NCI-H446 treated with DMSO at 0.1 percent for 48 hours (cell line): ENCODE data around the gene RND3.
A peak's percentile ranks its signal among the peaks of the same experiment; 100 is the strongest.

Source experiments
- DNase-seq: peaks from one replicate; lab custom pipeline; 2025; lab: John Stamatoyannopoulos, UW

RND3 gene

GRCh38 chr2:150441784-150442183 lies 45.7 kb downstream of the RND3 start:
- DNase-seq: no peak

DNA sequence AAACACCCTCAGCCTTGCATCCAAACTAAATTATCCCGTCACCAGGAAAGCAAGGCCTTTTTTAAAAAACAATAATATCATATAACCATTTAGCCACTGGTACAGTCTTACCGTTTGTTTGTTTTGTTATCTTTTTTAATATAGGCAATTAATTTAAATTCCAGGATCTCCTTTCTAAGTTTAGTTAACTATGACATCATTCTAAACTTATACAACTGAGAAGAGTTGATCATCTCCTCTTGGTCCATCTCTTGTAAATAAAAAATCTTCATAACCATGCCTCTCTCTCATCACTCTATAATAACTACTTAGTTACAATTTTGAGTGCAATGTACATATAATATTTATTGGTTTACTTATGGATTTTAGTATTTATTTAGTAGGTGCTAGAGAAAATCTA lies 46.2 kb downstream of the RND3 start:
- DNase-seq: no peak

GRCh38 chr2:150438654-150439053 lies 48.8 kb downstream of the RND3 start:
- no peak for DNase-seq

- no peak for DNase-seq
Measured at GRCh38 chr2:150438041-150438440, 49.4 kb downstream of the RND3 start.

- DNase-seq: no peak
Measured at GRCh38 chr2:150432312-150432625, 55.2 kb downstream of the RND3 start.

DNA sequence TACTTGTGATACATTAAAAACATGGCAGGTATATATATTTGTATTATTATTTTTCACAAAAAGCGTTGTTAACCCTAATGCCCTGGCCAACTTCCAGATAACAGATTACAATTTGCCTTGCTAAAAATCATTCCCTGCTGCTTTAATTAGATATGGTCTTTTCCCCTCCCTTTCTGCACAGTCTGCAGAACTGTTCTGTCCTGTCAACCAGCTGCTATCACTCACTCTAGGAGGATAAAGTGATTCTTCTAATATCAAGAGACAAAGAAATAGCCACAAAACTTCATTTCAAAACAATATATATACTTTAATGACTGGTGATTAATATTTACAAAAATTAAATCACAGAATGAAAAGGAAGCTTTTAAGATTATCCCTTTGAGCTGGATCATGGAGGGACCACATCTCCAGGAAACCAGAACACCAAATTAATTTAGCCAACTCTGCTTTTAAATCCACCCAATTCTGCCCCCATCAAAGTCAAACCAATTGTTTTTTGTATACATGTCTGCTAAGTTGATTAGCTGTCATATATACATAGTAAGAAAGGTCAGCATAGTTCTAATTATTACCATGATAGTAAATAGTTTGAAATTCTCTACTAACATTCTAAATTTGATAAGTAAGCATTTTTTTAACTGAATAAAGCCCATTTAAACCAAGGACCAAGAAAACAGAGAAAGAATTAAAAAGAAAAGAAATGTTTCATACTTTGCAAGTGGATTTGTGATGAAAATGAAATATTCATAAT lies 55.7 kb downstream of the RND3 start:
- no peak for DNase-seq

DNA sequence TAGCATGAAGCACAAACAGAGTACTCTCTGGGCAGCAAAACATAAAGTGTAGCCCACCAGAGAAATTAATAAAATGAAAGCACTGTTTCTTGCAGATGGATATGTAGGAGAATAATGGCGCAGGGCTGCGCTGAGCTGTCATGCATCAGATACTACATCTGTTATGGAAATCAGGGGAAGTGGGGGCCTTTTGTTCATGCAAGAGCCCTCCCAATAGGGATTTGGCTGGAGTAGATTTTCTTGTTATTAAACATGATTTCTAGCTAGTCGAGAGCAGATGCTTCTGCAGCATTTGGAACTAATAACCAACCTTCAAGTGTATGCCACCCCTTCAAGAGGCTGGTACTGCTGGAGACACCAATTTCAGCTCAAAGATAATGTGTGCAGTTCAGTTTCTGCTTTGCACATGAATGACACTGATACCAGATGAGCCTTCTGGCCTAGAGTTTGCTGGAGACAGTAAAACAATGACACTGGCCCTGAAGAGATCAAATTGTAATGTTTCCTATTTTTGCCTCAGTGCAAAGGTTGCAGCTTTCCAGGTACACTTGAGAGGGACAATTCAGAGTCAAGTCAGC lies 58.0 kb downstream of the RND3 start:
- peak; percentile 87 for DNase-seq

- no peak for DNase-seq
Measured at GRCh38 chr2:150428641-150429040, 58.8 kb downstream of the RND3 start.

DNA sequence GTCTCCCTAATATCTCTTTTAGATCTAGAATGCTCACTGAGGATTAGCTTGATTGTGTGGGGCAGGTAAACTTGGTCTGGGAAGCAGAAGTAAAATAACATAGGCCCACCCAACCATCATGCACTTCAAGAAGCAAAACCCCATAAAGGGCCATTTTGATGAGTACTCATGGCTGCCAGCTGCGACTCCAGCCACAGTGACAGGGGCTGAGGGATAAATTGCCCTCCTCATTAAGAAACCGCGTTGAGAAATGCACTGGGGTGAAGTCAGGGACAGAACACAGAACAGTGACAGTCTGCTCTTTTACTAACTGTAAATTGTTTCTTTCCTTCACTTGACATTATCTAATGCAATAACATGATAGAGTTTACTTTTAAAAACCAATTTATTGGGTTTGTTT lies 60.2 kb downstream of the RND3 start:
- no peak for DNase-seq

GRCh38 chr2:150426724-150427123 lies 60.7 kb downstream of the RND3 start:
- no peak for DNase-seq

DNA sequence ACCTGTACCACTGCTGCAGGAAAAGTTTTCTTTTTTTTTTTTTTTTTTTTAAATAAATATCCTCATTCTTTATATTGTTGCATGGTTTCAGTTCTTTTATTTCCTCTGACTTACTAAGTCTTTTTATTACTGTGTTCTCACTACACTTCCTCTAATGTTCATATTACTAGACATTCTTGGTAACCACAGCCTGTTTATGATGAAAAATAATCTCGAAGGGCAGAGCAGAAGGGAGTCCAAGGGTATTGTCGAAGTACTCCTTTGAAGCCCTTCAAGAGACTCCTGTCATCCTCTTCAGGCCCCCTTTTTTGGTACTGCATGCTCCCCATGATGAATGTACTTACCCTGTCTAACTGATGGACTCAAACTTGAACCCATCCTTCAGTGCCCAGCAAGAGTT lies 61.2 kb downstream of the RND3 start:
- DNase-seq: no peak

DNA sequence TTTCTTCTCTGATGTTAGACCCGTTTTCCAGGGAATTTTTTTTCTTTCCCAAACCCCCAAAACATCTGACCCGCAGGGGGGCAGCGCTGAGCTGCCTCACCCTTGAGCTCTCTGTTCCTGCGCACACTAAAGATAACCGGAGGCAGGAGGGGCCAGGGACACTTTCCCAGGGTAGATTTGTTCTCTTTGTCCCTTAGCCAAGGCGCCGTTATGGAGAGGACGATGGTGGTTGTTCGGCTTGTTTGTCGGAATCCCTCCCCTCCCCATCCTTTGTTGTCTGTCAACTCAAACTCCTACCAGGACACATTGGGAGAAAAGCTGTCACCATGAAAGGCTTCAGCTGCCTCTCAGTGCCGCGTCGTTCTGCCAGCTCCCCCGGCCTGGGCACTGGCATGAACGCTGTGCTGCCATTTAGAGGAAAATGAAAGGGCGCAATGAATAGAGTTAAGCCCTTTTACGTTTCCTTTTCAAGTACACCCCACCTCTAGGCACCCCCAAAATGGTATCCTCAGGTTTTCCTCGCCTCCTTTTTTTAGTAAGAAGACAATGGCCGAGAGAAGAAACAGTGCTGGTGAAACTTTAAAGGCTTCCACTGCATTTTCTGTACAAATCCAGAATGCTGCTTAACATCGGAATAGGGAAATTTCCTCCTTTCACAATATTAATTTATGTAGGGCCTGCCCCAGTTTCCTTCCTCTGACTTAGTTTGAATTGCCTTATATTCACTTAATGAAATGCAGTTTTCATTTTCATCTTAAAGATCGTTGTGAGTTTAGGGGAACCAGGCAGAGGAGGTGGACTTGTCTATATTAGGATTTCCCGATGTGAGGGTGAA lies 62.1 kb downstream of the RND3 start:
- DNase-seq: no peak

DNA sequence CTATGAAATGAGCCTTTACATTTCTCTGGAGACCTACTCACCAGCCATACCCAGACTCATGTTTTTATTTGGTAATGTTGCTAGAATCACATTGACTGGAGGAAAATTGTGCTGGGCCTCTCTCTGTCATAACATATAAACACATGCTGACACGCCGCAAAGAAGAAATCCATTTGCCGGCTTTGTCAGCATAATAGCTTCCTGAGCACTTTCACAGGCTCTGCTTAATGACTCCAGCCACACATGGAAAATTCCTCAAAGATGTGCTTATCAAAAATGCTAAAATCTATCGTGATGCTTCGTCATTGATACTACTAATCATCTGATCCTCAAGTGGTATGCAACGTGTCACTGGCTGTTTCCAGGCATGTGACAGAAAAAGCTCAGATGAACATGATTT lies 63.1 kb downstream of the RND3 start:
- no peak for DNase-seq

- DNase-seq: no peak
Measured at GRCh38 chr2:150421126-150421651, 66.3 kb downstream of the RND3 start.

DNA sequence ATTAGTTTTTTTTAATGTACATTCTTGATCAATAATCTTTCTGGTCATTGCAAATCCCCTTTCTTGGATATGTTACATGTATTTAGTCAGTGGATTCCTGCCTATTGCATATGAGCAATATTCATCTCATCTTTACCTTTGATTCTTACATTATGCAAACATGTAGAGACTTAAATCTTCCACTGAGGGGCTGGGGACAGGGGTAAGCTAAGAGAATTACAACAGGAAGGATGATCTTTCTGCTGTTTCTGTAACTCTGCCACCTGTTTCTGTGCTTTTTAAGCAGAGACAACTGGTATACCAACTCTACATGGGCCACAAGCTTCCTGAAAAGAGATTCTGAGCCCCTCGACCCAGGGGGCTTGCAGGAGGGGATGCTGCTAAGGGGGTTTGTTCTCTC lies 68.6 kb downstream of the RND3 start:
- DNase-seq: no peak
